Astrocyte of the cerebellum (primary cell): Measurements from ENCODE around the gene NPW.
A peak's percentile ranks its signal among the peaks of the same experiment; 100 is the strongest.

Experiments
- DNase-seq: peaks from one replicate; pipeline ENCODE4 v3.0.0-alpha.2; 2011; ENCODE audit warnings: low read depth
- H3K4me3 ChIP-seq: 2 replicates; pipeline ENCODE4 v1.5.1; 2011; ENCODE audit warnings: mild to moderate bottlenecking, low read depth, low read length, moderate library complexity
- in situ Hi-C: cut with HindIII; loops from 2 replicates; pipeline ENCODE4 v1.10.0; 2017; ENCODE audit warnings: low sequenced_read_pairs
- TF ChIP-seq, protein P1 (sequence below): IDR thresholded peaks from 2 replicates; pipeline ENCODE4 v1.5.1; 2012; ENCODE audit warnings: low read length, low read depth, moderate library complexity, mild to moderate bottlenecking; ENCODE audit errors: missing control alignments

The NPW gene

GRCh38 chr16:2053897-2054296 lies 34.3 kb downstream of the NPW start:
- TF ChIP-seq, protein P1, sequence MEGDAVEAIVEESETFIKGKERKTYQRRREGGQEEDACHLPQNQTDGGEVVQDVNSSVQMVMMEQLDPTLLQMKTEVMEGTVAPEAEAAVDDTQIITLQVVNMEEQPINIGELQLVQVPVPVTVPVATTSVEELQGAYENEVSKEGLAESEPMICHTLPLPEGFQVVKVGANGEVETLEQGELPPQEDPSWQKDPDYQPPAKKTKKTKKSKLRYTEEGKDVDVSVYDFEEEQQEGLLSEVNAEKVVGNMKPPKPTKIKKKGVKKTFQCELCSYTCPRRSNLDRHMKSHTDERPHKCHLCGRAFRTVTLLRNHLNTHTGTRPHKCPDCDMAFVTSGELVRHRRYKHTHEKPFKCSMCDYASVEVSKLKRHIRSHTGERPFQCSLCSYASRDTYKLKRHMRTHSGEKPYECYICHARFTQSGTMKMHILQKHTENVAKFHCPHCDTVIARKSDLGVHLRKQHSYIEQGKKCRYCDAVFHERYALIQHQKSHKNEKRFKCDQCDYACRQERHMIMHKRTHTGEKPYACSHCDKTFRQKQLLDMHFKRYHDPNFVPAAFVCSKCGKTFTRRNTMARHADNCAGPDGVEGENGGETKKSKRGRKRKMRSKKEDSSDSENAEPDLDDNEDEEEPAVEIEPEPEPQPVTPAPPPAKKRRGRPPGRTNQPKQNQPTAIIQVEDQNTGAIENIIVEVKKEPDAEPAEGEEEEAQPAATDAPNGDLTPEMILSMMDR, result no peak
- DNase-seq, result no peak
- in situ Hi-C loops, result no loop called here
- H3K4me3 ChIP-seq, result no peak overlapping the region

DNA sequence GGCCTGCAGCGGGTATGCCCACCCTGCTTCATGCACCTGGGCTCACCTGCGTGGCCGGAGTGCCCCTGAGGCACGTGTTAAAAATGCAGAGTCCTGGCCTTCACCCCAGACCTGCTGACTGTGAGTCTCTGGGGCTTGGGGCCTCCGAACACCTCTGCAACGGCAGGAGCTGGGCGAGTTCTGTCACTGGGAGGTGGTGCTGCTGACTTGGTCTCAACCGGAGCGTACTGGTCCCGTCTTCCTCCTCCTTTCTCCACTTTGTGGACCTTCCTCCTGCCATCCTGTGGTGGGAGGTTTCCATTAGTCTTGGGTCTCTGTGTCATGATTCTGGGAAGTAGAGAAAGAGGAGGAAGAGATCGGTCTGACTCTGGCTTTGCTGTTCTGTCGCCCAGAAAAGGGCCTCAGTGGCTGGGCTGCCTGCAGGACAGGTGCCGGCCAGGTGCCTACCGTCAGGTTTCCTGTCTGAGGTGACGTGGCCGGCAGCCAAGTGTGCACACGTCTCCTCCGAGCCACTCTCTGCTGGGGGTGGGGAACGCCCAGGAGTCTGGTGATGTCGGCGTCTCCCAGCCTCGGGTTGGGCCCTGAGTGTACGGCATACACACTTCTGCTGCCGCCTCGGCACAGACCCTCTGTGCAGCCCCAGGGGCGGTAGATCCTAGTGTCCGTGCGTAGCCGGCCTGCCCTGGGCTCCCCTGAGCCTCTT lies 35.1 kb downstream of the NPW start:
- TF ChIP-seq, protein P1, result no peak
- in situ Hi-C loops, result no loop called here
- H3K4me3 ChIP-seq, result no peak overlapping the region
- no peak for DNase-seq

DNA sequence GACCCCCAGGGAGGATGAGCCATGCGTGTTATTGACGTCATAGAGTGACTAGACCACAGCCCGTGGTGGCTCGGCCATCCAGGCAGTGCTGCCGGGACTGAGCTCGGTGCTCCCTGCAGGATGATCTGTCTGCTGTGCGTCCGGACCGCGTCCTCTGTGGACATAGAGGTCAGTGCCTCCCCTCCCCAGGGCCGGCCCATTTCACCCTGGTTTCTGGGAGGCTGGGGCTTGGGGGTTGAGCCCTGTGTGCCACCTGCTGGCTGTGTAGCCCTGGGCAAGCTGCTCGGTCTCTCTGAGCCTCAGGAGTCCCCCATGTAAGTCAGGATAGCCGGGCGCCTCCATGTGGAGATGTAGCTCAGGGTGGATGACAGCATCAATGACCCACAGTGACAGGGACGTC lies 36.5 kb downstream of the NPW start:
- no peak for DNase-seq
- TF ChIP-seq, protein P1, result peak; percentile 28
- no peak overlapping the region for H3K4me3 ChIP-seq
- in situ Hi-C loops, result no loop called here

GRCh38 chr16:2056681-2057407 lies 37.3 kb downstream of the NPW start:
- in situ Hi-C loops, result no loop called here
- TF ChIP-seq, protein P1, result peak; percentile 18
- no peak for DNase-seq
- H3K4me3 ChIP-seq, result no peak overlapping the region

DNA sequence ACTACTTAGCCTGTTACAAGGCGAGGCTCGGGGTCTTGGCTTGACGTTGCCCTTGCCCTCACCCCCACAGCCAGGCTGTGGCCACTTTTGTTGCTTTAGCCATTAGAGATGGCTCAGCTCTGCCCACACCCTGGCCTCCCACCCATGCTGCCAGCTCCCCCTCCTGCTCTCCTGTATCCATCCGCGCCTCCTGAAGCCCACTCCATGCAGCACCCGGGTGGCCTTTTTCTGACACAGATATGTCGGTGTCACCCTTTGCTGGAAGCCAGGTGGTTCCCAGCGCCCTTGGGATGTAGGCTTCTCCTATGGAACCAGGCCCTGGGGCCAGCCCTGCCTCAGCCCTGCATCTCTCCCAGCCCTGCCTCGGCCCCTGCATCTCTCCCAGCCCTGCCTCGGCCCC lies 37.9 kb downstream of the NPW start:
- in situ Hi-C loops, result no loop called here
- TF ChIP-seq, protein P1, result no peak
- no peak for DNase-seq

DNA sequence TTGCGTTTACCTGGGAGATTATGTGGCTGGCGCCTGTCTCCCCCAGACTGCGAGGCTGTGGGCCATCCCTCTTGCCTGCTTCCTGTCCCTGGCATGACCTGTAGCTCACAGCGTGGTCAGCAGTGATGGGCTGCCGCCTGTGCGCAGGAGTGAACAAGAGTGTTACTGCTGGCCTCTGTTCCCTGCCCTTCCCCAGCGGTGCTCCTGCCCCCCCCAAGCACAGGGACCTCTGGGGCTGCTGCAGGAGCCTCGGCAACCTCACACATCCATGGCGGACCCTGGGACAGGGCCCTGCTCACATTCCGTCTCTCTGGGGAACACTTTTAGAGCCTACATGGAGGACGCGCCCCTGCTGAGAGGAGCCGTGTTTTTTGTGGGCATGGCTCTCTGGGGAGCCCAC lies 38.8 kb downstream of the NPW start:
- no peak for DNase-seq
- TF ChIP-seq, protein P1, result no peak
- in situ Hi-C loops, result no loop called here
- no peak overlapping the region for H3K4me3 ChIP-seq

More for the DNA sequence above, 37.9 kb downstream of the NPW start:
- no peak overlapping the region for H3K4me3 ChIP-seq
